ENCODE results near the gene CDYL2.
A peak's percentile ranks its signal among the peaks of the same experiment; 100 is the strongest.

The CDYL2 gene

GRCh38 chr16:80580109-80580832 lies 224.1 kb downstream of the CDYL2 start:
- Histone ChIP-seq H3K27me3 (ENCODE audit: control insufficient read depth in 1 of 2, insufficient read depth in 2 of 2, low read length in 2 of 2) (no peaks in the 10 kb centered on the region), H3K36me3 (ENCODE audit: control insufficient read depth in 1 of 2, insufficient read depth in 2 of 2, low read length in 2 of 2) (no peaks in the 10 kb centered on the region), H3K4me3 (ENCODE audit: low read depth in 1 of 2, low read length in 2 of 2) (no peak overlapping the region), H3K9ac (ENCODE audit: low read depth in 1 of 2, low read length in 2 of 2) (no peak overlapping the region), H3K4me1 (ENCODE audit: control insufficient read depth in 1 of 2, insufficient read depth in 2 of 2, low read length in 2 of 2) (peaks cover 8 to 12% of the 10 kb centered on the region in 2 donors), H3K9me3 (ENCODE audit: control insufficient read depth in 1 of 2, low read length in 2 of 2) (no peaks in the 10 kb centered on the region), H3K27ac (ENCODE audit: low read depth, low read length) (no peak overlapping the region)

GRCh38 chr16:80577485-80578280 lies 226.7 kb downstream of the CDYL2 start:
- H3K4me3 ChIP-seq (ENCODE audit: low read depth in 1 of 2, low read length in 2 of 2): peak overlapping the region in 1 of 2 donors; percentile 33
- H3K27ac ChIP-seq (ENCODE audit: low read depth, low read length): no peak overlapping the region
- no peaks in the 10 kb centered on the region for H3K9me3 ChIP-seq (ENCODE audit: control insufficient read depth in 1 of 2, low read length in 2 of 2)
- H3K27me3 ChIP-seq (ENCODE audit: control insufficient read depth in 1 of 2, insufficient read depth in 2 of 2, low read length in 2 of 2): no peaks in the 10 kb centered on the region
- peaks cover 8 to 12% of the 10 kb centered on the region in 2 donors for H3K4me1 ChIP-seq (ENCODE audit: control insufficient read depth in 1 of 2, insufficient read depth in 2 of 2, low read length in 2 of 2)
- no peak overlapping the region for H3K9ac ChIP-seq (ENCODE audit: low read depth in 1 of 2, low read length in 2 of 2)
- no peaks in the 10 kb centered on the region for H3K36me3 ChIP-seq (ENCODE audit: control insufficient read depth in 1 of 2, insufficient read depth in 2 of 2, low read length in 2 of 2)

GRCh38 chr16:80576343-80576912 lies 228.0 kb downstream of the CDYL2 start:
- Histone ChIP-seq H3K4me1 (ENCODE audit: control insufficient read depth in 1 of 2, insufficient read depth in 2 of 2, low read length in 2 of 2) (peaks cover 8 to 12% of the 10 kb centered on the region in 2 donors), H3K9ac (ENCODE audit: low read depth in 1 of 2, low read length in 2 of 2) (no peak overlapping the region), H3K27ac (ENCODE audit: low read depth, low read length) (no peak overlapping the region), H3K36me3 (ENCODE audit: control insufficient read depth in 1 of 2, insufficient read depth in 2 of 2, low read length in 2 of 2) (no peaks in the 10 kb centered on the region), H3K9me3 (ENCODE audit: control insufficient read depth in 1 of 2, low read length in 2 of 2) (no peaks in the 10 kb centered on the region), H3K27me3 (ENCODE audit: control insufficient read depth in 1 of 2, insufficient read depth in 2 of 2, low read length in 2 of 2) (no peaks in the 10 kb centered on the region), H3K4me3 (ENCODE audit: low read depth in 1 of 2, low read length in 2 of 2) (no peak overlapping the region)

GRCh38 chr16:80573700-80574120 lies 230.7 kb downstream of the CDYL2 start:
- H3K4me1 ChIP-seq (ENCODE audit: control insufficient read depth in 1 of 2, insufficient read depth in 2 of 2, low read length in 2 of 2): peaks cover 21 to 23% of the 10 kb centered on the region in 2 donors
- H3K36me3 ChIP-seq (ENCODE audit: control insufficient read depth in 1 of 2, insufficient read depth in 2 of 2, low read length in 2 of 2): no peaks in the 10 kb centered on the region
- no peak overlapping the region for H3K4me3 ChIP-seq (ENCODE audit: low read depth in 1 of 2, low read length in 2 of 2)
- H3K27me3 ChIP-seq (ENCODE audit: control insufficient read depth in 1 of 2, insufficient read depth in 2 of 2, low read length in 2 of 2): no peaks in the 10 kb centered on the region
- no peak overlapping the region for H3K27ac ChIP-seq (ENCODE audit: low read depth, low read length)
- no peaks in the 10 kb centered on the region for H3K9me3 ChIP-seq (ENCODE audit: control insufficient read depth in 1 of 2, low read length in 2 of 2)
- no peak overlapping the region for H3K9ac ChIP-seq (ENCODE audit: low read depth in 1 of 2, low read length in 2 of 2)

- Histone ChIP-seq H3K36me3 (ENCODE audit: control insufficient read depth in 1 of 2, insufficient read depth in 2 of 2, low read length in 2 of 2) (no peaks in the 10 kb centered on the region), H3K9me3 (ENCODE audit: control insufficient read depth in 1 of 2, low read length in 2 of 2) (no peaks in the 10 kb centered on the region), H3K9ac (ENCODE audit: low read depth in 1 of 2, low read length in 2 of 2) (no peak overlapping the region), H3K4me3 (ENCODE audit: low read depth in 1 of 2, low read length in 2 of 2) (no peak overlapping the region), H3K27ac (ENCODE audit: low read depth, low read length) (no peak overlapping the region), H3K27me3 (ENCODE audit: control insufficient read depth in 1 of 2, insufficient read depth in 2 of 2, low read length in 2 of 2) (no peaks in the 10 kb centered on the region), H3K4me1 (ENCODE audit: control insufficient read depth in 1 of 2, insufficient read depth in 2 of 2, low read length in 2 of 2) (peaks cover 11 to 13% of the 10 kb centered on the region in 2 donors)
Measured at GRCh38 chr16:80570106-80570478, 234.3 kb downstream of the CDYL2 start.

GRCh38 chr16:80569440-80570105 lies 234.8 kb downstream of the CDYL2 start:
- Histone ChIP-seq H3K4me1 (ENCODE audit: control insufficient read depth in 1 of 2, insufficient read depth in 2 of 2, low read length in 2 of 2) (peaks cover 11 to 13% of the 10 kb centered on the region in 2 donors), H3K27me3 (ENCODE audit: control insufficient read depth in 1 of 2, insufficient read depth in 2 of 2, low read length in 2 of 2) (no peaks in the 10 kb centered on the region), H3K27ac (ENCODE audit: low read depth, low read length) (no peak overlapping the region), H3K9ac (ENCODE audit: low read depth in 1 of 2, low read length in 2 of 2) (no peak overlapping the region), H3K4me3 (ENCODE audit: low read depth in 1 of 2, low read length in 2 of 2) (no peak overlapping the region), H3K36me3 (ENCODE audit: control insufficient read depth in 1 of 2, insufficient read depth in 2 of 2, low read length in 2 of 2) (no peaks in the 10 kb centered on the region), H3K9me3 (ENCODE audit: control insufficient read depth in 1 of 2, low read length in 2 of 2) (no peaks in the 10 kb centered on the region)

- Histone ChIP-seq H3K27ac (ENCODE audit: low read depth, low read length) (no peak overlapping the region), H3K9me3 (ENCODE audit: control insufficient read depth in 1 of 2, low read length in 2 of 2) (no peaks in the 10 kb centered on the region), H3K36me3 (ENCODE audit: control insufficient read depth in 1 of 2, insufficient read depth in 2 of 2, low read length in 2 of 2) (no peaks in the 10 kb centered on the region), H3K9ac (ENCODE audit: low read depth in 1 of 2, low read length in 2 of 2) (no peak overlapping the region), H3K4me1 (ENCODE audit: control insufficient read depth in 1 of 2, insufficient read depth in 2 of 2, low read length in 2 of 2) (peaks cover 1 to 4% of the 10 kb centered on the region in 2 donors), H3K4me3 (ENCODE audit: low read depth in 1 of 2, low read length in 2 of 2) (no peak overlapping the region), H3K27me3 (ENCODE audit: control insufficient read depth in 1 of 2, insufficient read depth in 2 of 2, low read length in 2 of 2) (no peaks in the 10 kb centered on the region)
Measured at GRCh38 chr16:80564394-80564793, 240.0 kb downstream of the CDYL2 start.

GRCh38 chr16:80563066-80563465 lies 241.3 kb downstream of the CDYL2 start:
- H3K4me1 ChIP-seq (ENCODE audit: control insufficient read depth in 1 of 2, insufficient read depth in 2 of 2, low read length in 2 of 2): no peaks in the 10 kb centered on the region
- H3K36me3 ChIP-seq (ENCODE audit: control insufficient read depth in 1 of 2, insufficient read depth in 2 of 2, low read length in 2 of 2): no peaks in the 10 kb centered on the region
- H3K9me3 ChIP-seq (ENCODE audit: control insufficient read depth in 1 of 2, low read length in 2 of 2): no peaks in the 10 kb centered on the region
- no peak overlapping the region for H3K4me3 ChIP-seq (ENCODE audit: low read depth in 1 of 2, low read length in 2 of 2)
- H3K27ac ChIP-seq (ENCODE audit: low read depth, low read length): no peak overlapping the region
- no peaks in the 10 kb centered on the region for H3K27me3 ChIP-seq (ENCODE audit: control insufficient read depth in 1 of 2, insufficient read depth in 2 of 2, low read length in 2 of 2)
- H3K9ac ChIP-seq (ENCODE audit: low read depth in 1 of 2, low read length in 2 of 2): no peak overlapping the region

- Histone ChIP-seq H3K27ac (ENCODE audit: low read depth, low read length) (no peak overlapping the region), H3K9me3 (ENCODE audit: control insufficient read depth in 1 of 2, low read length in 2 of 2) (no peaks in the 10 kb centered on the region), H3K27me3 (ENCODE audit: control insufficient read depth in 1 of 2, insufficient read depth in 2 of 2, low read length in 2 of 2) (no peaks in the 10 kb centered on the region), H3K4me1 (ENCODE audit: control insufficient read depth in 1 of 2, insufficient read depth in 2 of 2, low read length in 2 of 2) (no peaks in the 10 kb centered on the region), H3K36me3 (ENCODE audit: control insufficient read depth in 1 of 2, insufficient read depth in 2 of 2, low read length in 2 of 2) (no peaks in the 10 kb centered on the region), H3K9ac (ENCODE audit: low read depth in 1 of 2, low read length in 2 of 2) (no peak overlapping the region), H3K4me3 (ENCODE audit: low read depth in 1 of 2, low read length in 2 of 2) (no peak overlapping the region)
Measured at GRCh38 chr16:80559369-80559768, 245.0 kb downstream of the CDYL2 start.

- no peak overlapping the region for H3K27ac ChIP-seq (ENCODE audit: low read depth, low read length)
- H3K4me1 ChIP-seq (ENCODE audit: control insufficient read depth in 1 of 2, insufficient read depth in 2 of 2, low read length in 2 of 2): no peaks in the 10 kb centered on the region
- no peak overlapping the region for H3K4me3 ChIP-seq (ENCODE audit: low read depth in 1 of 2, low read length in 2 of 2)
- H3K36me3 ChIP-seq (ENCODE audit: control insufficient read depth in 1 of 2, insufficient read depth in 2 of 2, low read length in 2 of 2): no peaks in the 10 kb centered on the region
- no peaks in the 10 kb centered on the region for H3K27me3 ChIP-seq (ENCODE audit: control insufficient read depth in 1 of 2, insufficient read depth in 2 of 2, low read length in 2 of 2)
- no peaks in the 10 kb centered on the region for H3K9me3 ChIP-seq (ENCODE audit: control insufficient read depth in 1 of 2, low read length in 2 of 2)
- H3K9ac ChIP-seq (ENCODE audit: low read depth in 1 of 2, low read length in 2 of 2): no peak overlapping the region
Measured at GRCh38 chr16:80557037-80557436, 247.4 kb downstream of the CDYL2 start.
